NB4 (cell line): ENCODE data around the gene MYLK4.

Experiments
- DNase-seq: peaks from one replicate; pipeline ENCODE4 v3.0.0; 2010; ENCODE audit warnings: low read depth
- H3K4me3 ChIP-seq: one replicate; pipeline ENCODE4 v1.5.1; 2011; ENCODE audit warnings: mild to moderate bottlenecking, low read depth, low read length, moderate library complexity
- MAX ChIP-seq: IDR thresholded peaks from 2 replicates; pipeline ENCODE4 v1.6.1; 2011; ENCODE audit warnings: low read depth, low read length
- MYC ChIP-seq: IDR thresholded peaks from 2 replicates; pipeline ENCODE4 v1.6.1; 2011; ENCODE audit warnings: low read depth, low read length
- POLR2A ChIP-seq: IDR thresholded peaks from 2 replicates; pipeline ENCODE4 v1.6.1; 2011; ENCODE audit warnings: mild to moderate bottlenecking; ENCODE audit not compliant: insufficient read length; ENCODE audit errors: extremely low read depth
- TF ChIP-seq, protein P1 (sequence below): IDR thresholded peaks from one replicate; pipeline ENCODE4 v1.5.1; 2012; ENCODE audit warnings: low read depth, low read length

Gene MYLK4

DNA sequence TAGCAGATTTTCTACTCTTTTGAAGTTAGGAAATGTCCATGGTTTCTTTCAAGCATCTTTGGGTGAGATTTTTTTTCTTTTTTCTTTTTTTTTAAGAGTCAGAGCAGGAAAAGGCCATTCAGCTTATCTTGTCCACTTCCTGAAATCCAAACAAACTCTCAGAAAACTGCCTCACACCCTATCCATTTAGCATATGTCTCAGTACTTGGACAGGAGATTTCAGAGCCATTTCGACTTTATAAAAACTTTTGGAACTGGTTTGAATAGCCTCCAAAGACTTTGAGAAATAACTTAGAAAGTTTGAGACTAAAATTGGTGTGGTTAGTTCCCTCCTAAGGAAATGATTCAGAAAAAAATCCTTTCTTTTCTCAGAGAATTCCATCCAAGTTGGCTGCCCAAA lies 125.1 kb downstream of the MYLK4 start:
- no peak for TF ChIP-seq MAX
- no peak for TF ChIP-seq POLR2A
- TF ChIP-seq, protein P1, sequence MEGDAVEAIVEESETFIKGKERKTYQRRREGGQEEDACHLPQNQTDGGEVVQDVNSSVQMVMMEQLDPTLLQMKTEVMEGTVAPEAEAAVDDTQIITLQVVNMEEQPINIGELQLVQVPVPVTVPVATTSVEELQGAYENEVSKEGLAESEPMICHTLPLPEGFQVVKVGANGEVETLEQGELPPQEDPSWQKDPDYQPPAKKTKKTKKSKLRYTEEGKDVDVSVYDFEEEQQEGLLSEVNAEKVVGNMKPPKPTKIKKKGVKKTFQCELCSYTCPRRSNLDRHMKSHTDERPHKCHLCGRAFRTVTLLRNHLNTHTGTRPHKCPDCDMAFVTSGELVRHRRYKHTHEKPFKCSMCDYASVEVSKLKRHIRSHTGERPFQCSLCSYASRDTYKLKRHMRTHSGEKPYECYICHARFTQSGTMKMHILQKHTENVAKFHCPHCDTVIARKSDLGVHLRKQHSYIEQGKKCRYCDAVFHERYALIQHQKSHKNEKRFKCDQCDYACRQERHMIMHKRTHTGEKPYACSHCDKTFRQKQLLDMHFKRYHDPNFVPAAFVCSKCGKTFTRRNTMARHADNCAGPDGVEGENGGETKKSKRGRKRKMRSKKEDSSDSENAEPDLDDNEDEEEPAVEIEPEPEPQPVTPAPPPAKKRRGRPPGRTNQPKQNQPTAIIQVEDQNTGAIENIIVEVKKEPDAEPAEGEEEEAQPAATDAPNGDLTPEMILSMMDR, result no peak
- no peak for TF ChIP-seq MYC
- no peak overlapping the region for H3K4me3 ChIP-seq
- DNase-seq, result no peak

DNA sequence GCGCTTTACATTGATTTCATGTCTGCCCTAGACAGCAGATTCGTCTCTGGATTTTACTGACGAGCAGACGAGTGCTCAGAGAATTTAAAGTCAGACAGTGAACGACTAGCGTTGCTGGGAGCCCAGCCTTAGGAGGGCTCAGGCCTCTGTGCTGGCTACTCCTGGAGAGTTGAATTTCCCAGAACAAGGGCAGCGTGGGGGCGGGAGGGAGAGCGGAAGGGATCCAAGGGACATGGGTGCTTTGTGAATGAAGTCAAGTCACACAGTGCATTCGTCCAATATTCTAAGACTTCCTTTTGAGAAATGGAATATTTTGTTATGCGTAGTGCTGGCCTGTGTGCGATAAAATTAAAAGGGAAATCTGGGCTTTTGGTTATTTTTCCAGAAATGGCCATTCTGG lies 126.5 kb downstream of the MYLK4 start:
- no peak for TF ChIP-seq MYC
- TF ChIP-seq, protein P1, result no peak
- TF ChIP-seq MAX, result no peak
- TF ChIP-seq POLR2A, result no peak
- DNase-seq, result no peak
- no peak overlapping the region for H3K4me3 ChIP-seq

GRCh38 chr6:2623295-2623694 lies 127.4 kb downstream of the MYLK4 start:
- H3K4me3 ChIP-seq, result no peak overlapping the region
- TF ChIP-seq MYC, result no peak
- TF ChIP-seq MAX, result no peak
- no peak for DNase-seq

GRCh38 chr6:2622671-2623070 lies 128.1 kb downstream of the MYLK4 start:
- TF ChIP-seq POLR2A, result no peak
- TF ChIP-seq, protein P1, result no peak
- no peak overlapping the region for H3K4me3 ChIP-seq
- no peak for DNase-seq

DNA sequence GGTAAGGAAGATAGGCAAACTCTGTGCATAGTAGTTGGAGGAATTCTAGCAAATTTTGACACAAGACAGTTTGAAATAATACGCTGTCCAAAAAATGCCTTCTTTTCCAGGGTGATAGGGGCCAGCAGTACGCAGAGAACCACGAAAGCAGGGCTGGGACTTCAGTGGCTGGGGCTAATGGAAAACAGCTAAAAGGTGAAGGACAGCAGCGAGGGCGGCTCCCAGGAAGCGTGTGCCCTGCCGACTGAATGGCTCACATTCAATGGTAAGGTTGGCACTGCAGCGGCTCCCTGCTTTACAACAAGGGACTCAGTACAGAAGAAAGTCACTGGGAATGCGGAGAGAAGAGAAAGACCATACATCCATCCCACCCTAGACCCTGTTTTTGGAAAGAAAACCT lies 131.1 kb downstream of the MYLK4 start:
- no peak for DNase-seq
- H3K4me3 ChIP-seq, result no peak overlapping the region
- TF ChIP-seq MAX, result no peak
- TF ChIP-seq, protein P1, result no peak
- no peak for TF ChIP-seq POLR2A
- no peak for TF ChIP-seq MYC

DNA sequence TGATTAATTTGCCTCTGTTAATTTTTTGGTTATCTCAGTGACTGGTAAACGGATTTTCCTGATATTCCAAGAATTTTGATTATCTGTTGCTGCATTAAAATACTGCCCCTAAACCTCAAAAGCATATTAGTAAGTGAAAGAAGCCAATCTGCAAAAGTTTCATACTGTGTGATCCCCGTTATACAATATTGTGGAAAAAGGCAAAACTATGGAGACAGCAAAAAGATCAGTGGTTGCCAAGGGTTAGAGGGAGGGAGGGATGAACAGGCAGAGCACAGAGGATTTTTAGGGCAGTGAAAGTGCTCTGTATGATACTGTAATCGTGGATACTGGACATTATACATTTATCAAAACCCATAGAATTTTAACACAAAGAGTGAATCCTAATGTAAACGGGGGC lies 133.0 kb downstream of the MYLK4 start:
- TF ChIP-seq MYC, result no peak
- TF ChIP-seq MAX, result no peak
- TF ChIP-seq POLR2A, result no peak
- TF ChIP-seq, protein P1, result no peak

More for the DNA sequence above, 133.0 kb downstream of the MYLK4 start:
- H3K4me3 ChIP-seq, result no peak overlapping the region
- DNase-seq, result no peak
